Renal cortical epithelial cell (primary cell): ENCODE data around the gene DNAJC30. TPM values are rescaled to one million over a fixed set of nuclear protein-coding genes. Genes with fewer than 3 reads are reported as not detected.

Experiments
- DNase-seq: peaks from one replicate; pipeline ENCODE4 v3.0.0-alpha.2; 2011; ENCODE audit warnings: low read depth
- total RNA-seq: library from RNA; depleted of rRNA; stranded (reverse); fragments of >200 nt; gene quantifications from 2 replicates; pipeline ENCODE4 v1.2.3, GENCODE V29; 2014

DNAJC30 gene
- total RNA-seq, 1 donor from 2014 or later: 1.9 TPM

- DNase-seq: no peak
Measured at GRCh38 chr7:73708961-73709549, 25.8 kb upstream of the DNAJC30 start.

- DNase-seq: peak; percentile 51
Measured at GRCh38 chr7:73707045-73707631, 23.9 kb upstream of the DNAJC30 start.

- no peak for DNase-seq
Measured at GRCh38 chr7:73706126-73707044, 23.1 kb upstream of the DNAJC30 start.

- no peak for DNase-seq
Measured at GRCh38 chr7:73705551-73705920, 22.3 kb upstream of the DNAJC30 start.

GRCh38 chr7:73704640-73705550 lies 21.6 kb upstream of the DNAJC30 start:
- DNase-seq: no peak

GRCh38 chr7:73703757-73704639 lies 20.7 kb upstream of the DNAJC30 start:
- DNase-seq: no peak

- DNase-seq: no peak
Measured at GRCh38 chr7:73703225-73703624, 20.0 kb upstream of the DNAJC30 start.

- DNase-seq: no peak
Measured at GRCh38 chr7:73702665-73703064, 19.4 kb upstream of the DNAJC30 start.

GRCh38 chr7:73702226-73702625 lies 19.0 kb upstream of the DNAJC30 start:
- no peak for DNase-seq

- DNase-seq: peak; percentile 26
Measured at GRCh38 chr7:73701357-73701995, 18.2 kb upstream of the DNAJC30 start.

GRCh38 chr7:73700581-73701134 lies 17.4 kb upstream of the DNAJC30 start:
- DNase-seq: no peak

GRCh38 chr7:73700069-73700423 lies 16.8 kb upstream of the DNAJC30 start:
- DNase-seq: no peak

GRCh38 chr7:73699370-73700068 lies 16.3 kb upstream of the DNAJC30 start:
- no peak for DNase-seq

- no peak for DNase-seq
Measured at GRCh38 chr7:73698410-73698809, 15.2 kb upstream of the DNAJC30 start.

- no peak for DNase-seq
Measured at GRCh38 chr7:73696372-73696771, 13.1 kb upstream of the DNAJC30 start.

- no peak for DNase-seq
Measured at GRCh38 chr7:73690646-73691045, 7.4 kb upstream of the DNAJC30 start.

GRCh38 chr7:73688288-73688687 lies 5.0 kb upstream of the DNAJC30 start:
- no peak for DNase-seq

- DNase-seq: no peak
Measured at GRCh38 chr7:73685311-73685710, 2.1 kb upstream of the DNAJC30 start.
